Cardiac fibroblast (primary cell): ENCODE results near the gene GTF2H3.

Experiments used
- DNase-seq, 2 donors: peaks; one replicate each; pipeline versions ENCODE4 v3.0.0 to v3.0.0-alpha.2; 2010; ENCODE audit warnings: low read depth in 2 of 2
- H3K4me3 ChIP-seq, 2 donors: replicated peaks in 1 of 2; 1 replicate in 1 of 2; 2 replicates in 1 of 2; pipeline ENCODE4 v1.5.1; 2011; ENCODE audit warnings: low read depth in 2 of 2, low read length in 2 of 2, mild to moderate bottlenecking in 2 of 2, moderate library complexity in 1 of 2
- CTCF ChIP-seq: IDR thresholded peaks from one replicate; pipeline ENCODE4 v1.5.1; 2011; ENCODE audit warnings: low read depth, mild to moderate bottlenecking, low read length, inconsistent platforms

Gene GTF2H3

GRCh38 chr12:123696207-123696606, 62.6 kb downstream of the GTF2H3 start:
- no peak for DNase-seq
- no peak overlapping the region for H3K4me3 ChIP-seq
- TF ChIP-seq CTCF, result no peak

- DNase-seq, result no peak
- no peak overlapping the region for H3K4me3 ChIP-seq
- no peak for TF ChIP-seq CTCF
Observed at GRCh38 chr12:123696646-123697045, 63.0 kb downstream of the GTF2H3 start.

- TF ChIP-seq CTCF, result no peak
- DNase-seq, result peak in 1 of 2 donors; percentile 25
- no peak overlapping the region for H3K4me3 ChIP-seq
Observed at GRCh38 chr12:123705935-123706334, 72.3 kb downstream of the GTF2H3 start.

GRCh38 chr12:123707466-123707865, 73.8 kb downstream of the GTF2H3 start:
- no peak for TF ChIP-seq CTCF
- no peak for DNase-seq
- no peak overlapping the region for H3K4me3 ChIP-seq
